ENCODE data around the gene NRG3. TPM values are rescaled to one million over a fixed set of nuclear protein-coding genes. Genes with fewer than 3 reads are reported as not detected.

The NRG3 gene
- total and polyA plus RNA-seq, 11 donors: 0.11 to 0.41 (median 0.27) TPM; not detected in 7

- TF ChIP-seq POLR2A (IDR thresholded peaks at IDR 0.05) (no peak), CTCF (IDR thresholded peaks at IDR 0.05) (no peak)
- H3K27ac ChIP-seq: no peak overlapping the region
- 31 to 54% (median 43%) methylated on average over 4 of the region's 4 CpGs for WGBS, 4 donors
- H3K36me3 ChIP-seq: no peaks in the 10 kb centered on the region
- intact Hi-C loops (cut with DNase I): no loop called here
- DNase-seq: no peak
- H3K4me1 ChIP-seq: no peaks in the 10 kb centered on the region
- H3K27me3 ChIP-seq: no peaks in the 10 kb centered on the region
- no peak for ATAC-seq
- peaks cover 0 to 5% (median 0%) of the 10 kb centered on the region in 12 donors for H3K9me3 ChIP-seq
- no peak overlapping the region for H3K4me3 ChIP-seq
Observed at GRCh38 chr10:82149674-82150073, 274.7 kb downstream of the NRG3 start.

GRCh38 chr10:82150123-82150900 is 275.3 kb downstream of the NRG3 start:
- DNase-seq: peak in 4 of 5 donors; percentile 5 to 29 (median 20)

GRCh38 chr10:82160307-82160706 is 285.3 kb downstream of the NRG3 start:
- no peak for DNase-seq
- no peak overlapping the region for H3K4me3 ChIP-seq
- no peaks in the 10 kb centered on the region for H3K4me1 ChIP-seq
- 88 to 100% (median 95%) methylated on average over 1 of the region's 1 CpG for WGBS, 4 donors
- no peaks in the 10 kb centered on the region for H3K36me3 ChIP-seq
- H3K27ac ChIP-seq: no peak overlapping the region
- H3K9me3 ChIP-seq: no peaks in the 10 kb centered on the region
- no peak for ATAC-seq
- intact Hi-C loops (cut with DNase I): no loop called here
- H3K27me3 ChIP-seq: no peaks in the 10 kb centered on the region
- TF ChIP-seq CTCF (IDR thresholded peaks at IDR 0.05) (no peak), POLR2A (IDR thresholded peaks at IDR 0.05) (no peak)

More at GRCh38 chr10:82150123-82150900, 275.3 kb downstream of the NRG3 start:
- intact Hi-C loops (cut with DNase I): no loop called here
- peak in 4 of 12 donors; percentile 16 to 27 (median 22) for TF ChIP-seq CTCF (IDR thresholded peaks at IDR 0.05)
- no peak for TF ChIP-seq POLR2A (IDR thresholded peaks at IDR 0.05)
- ATAC-seq: no peak
- Histone ChIP-seq H3K36me3 (no peaks in the 10 kb centered on the region), H3K4me3 (no peak overlapping the region), H3K4me1 (no peaks in the 10 kb centered on the region), H3K27ac (no peak overlapping the region), H3K27me3 (no peaks in the 10 kb centered on the region), H3K9me3 (peaks cover 0 to 5% (median 0%) of the 10 kb centered on the region in 12 donors)
- 38 to 50% (median 42%) methylated on average over 9 of the region's 9 CpGs for WGBS, 4 donors

- TF ChIP-seq CTCF (IDR thresholded peaks at IDR 0.05) (no peak), POLR2A (IDR thresholded peaks at IDR 0.05) (no peak)
- no peak overlapping the region for H3K4me3 ChIP-seq
- no peaks in the 10 kb centered on the region for H3K36me3 ChIP-seq
- ATAC-seq (no peak), DNase-seq (no peak)
- intact Hi-C loops (cut with DNase I): no loop called here
- H3K27me3 ChIP-seq: no peaks in the 10 kb centered on the region
- H3K4me1 ChIP-seq: no peaks in the 10 kb centered on the region
- WGBS, 4 donors: 58 to 73% (median 65%) methylated on average over 2 of the region's 2 CpGs
- no peak overlapping the region for H3K27ac ChIP-seq
- H3K9me3 ChIP-seq: no peaks in the 10 kb centered on the region
Observed at GRCh38 chr10:82161264-82161663, 286.3 kb downstream of the NRG3 start.
